Panc1 (cell line): ENCODE results near the gene EIF4E. TPM values are rescaled to one million over a fixed set of nuclear protein-coding genes. Genes with fewer than 3 reads are reported as not detected.
"Not testable (repeated sequence)": the region's sequence is repeated elsewhere in the genome, so short reads cannot be mapped to it uniquely, and the experiment has no call there.

Experiments used
- ATAC-seq: fragments of 200-7000 bp; cut with Tn5 transposase; 2 replicates; pipeline ENCODE4 v1.9.1; 2020; ENCODE audit warnings: mild to moderate bottlenecking, moderate library complexity
- BruUV-seq: library from RNA; stranded (reverse); fragments of 400-500 nt; replicated peaks from 2 replicates; lab custom pipeline; 2021; lab: Mats Ljungman, UMichigan
- CTCF ChIA-PET: fragments of 300-600 bp; sonication (Branson Sonifier 250); formaldehyde crosslinking; loops from one replicate; lab custom pipeline; 2022; ENCODE audit warnings: antibody characterized with exemption; lab: Charles Lee
- POLR2A ChIA-PET: fragments of 300-600 bp; sonication (Branson Sonifier 250); formaldehyde crosslinking; loops from one replicate; lab custom pipeline; 2022; ENCODE audit warnings: antibody characterized with exemption; lab: Charles Lee
- DNase-seq: peaks from one replicate; pipeline ENCODE4 v3.0.0-alpha.2; 2010; ENCODE audit warnings: low read depth, low spot score
- H3K27ac ChIP-seq: 2 replicates; pipeline ENCODE4 v1.5.1; 2011; ENCODE audit warnings: mild to moderate bottlenecking, low read length, inconsistent platforms
- H3K27me3 ChIP-seq: fragments of 200-500 bp; sonication (Bioruptor generic); 2 replicates; pipeline ENCODE4 v1.6.0; 2014; ENCODE audit warnings: low read length, inconsistent platforms; ENCODE audit not compliant: control insufficient read depth, insufficient read depth
- H3K36me3 ChIP-seq: fragments of 200-500 bp; sonication (Bioruptor generic); 2 replicates; pipeline ENCODE4 v1.5.1; 2014; ENCODE audit warnings: inconsistent platforms, mild to moderate bottlenecking, low read length, moderate library complexity; ENCODE audit not compliant: control insufficient read depth, insufficient read depth
- H3K4me1 ChIP-seq: 2 replicates; pipeline ENCODE4 v1.5.1; 2011; ENCODE audit warnings: inconsistent platforms, mild to moderate bottlenecking, low read length, moderate library complexity; ENCODE audit not compliant: control insufficient read depth, insufficient read depth
- H3K4me3 ChIP-seq, 2 experiments: 2 replicates each; pipeline ENCODE4 v1.5.1; 2011 to 2012; ENCODE audit warnings: low read depth in 2 of 2, low read length in 2 of 2, mild to moderate bottlenecking in 2 of 2, inconsistent platforms in 1 of 2, moderate library complexity in 1 of 2
- H3K9me3 ChIP-seq: fragments of 200-500 bp; sonication (Bioruptor generic); 2 replicates; pipeline ENCODE4 v1.5.1; 2014; ENCODE audit warnings: low read depth, mild to moderate bottlenecking, inconsistent platforms, low read length, moderate library complexity; ENCODE audit not compliant: control insufficient read depth, insufficient read depth
- CTCF ChIP-seq: fragments of 450-650 bp; IDR thresholded peaks from 2 replicates; pipeline ENCODE4 v1.5.1; 2017; ENCODE audit warnings: mild to moderate bottlenecking
- POLR2AphosphoS5 ChIP-seq: IDR thresholded peaks from 2 replicates; pipeline ENCODE4 v1.6.1; 2012; ENCODE audit warnings: mild to moderate bottlenecking, low read depth, low read length, moderate library complexity
- REST ChIP-seq, 2 experiments: IDR thresholded peaks; 2 replicates each; pipeline ENCODE4 v1.6.1; 2011 to 2012; ENCODE audit warnings: low read depth in 2 of 2, control low read depth in 1 of 2, low read length in 1 of 2, mild to moderate bottlenecking in 1 of 2, moderate library complexity in 1 of 2; ENCODE audit not compliant: insufficient read depth in 1 of 2
- SIN3A ChIP-seq: IDR thresholded peaks from 2 replicates; pipeline ENCODE4 v1.6.1; 2012; ENCODE audit warnings: low read depth, mild to moderate bottlenecking, low read length, moderate library complexity, borderline replicate concordance; ENCODE audit not compliant: insufficient read depth
- TCF7L2 ChIP-seq: IDR thresholded peaks from 2 replicates; pipeline ENCODE4 v1.6.1; 2011; ENCODE audit warnings: mild to moderate bottlenecking, low read depth, low read length, inconsistent platforms
- in situ Hi-C: cut with HindIII; loops from 2 replicates; pipeline ENCODE4 v1.10.0; 2016; ENCODE audit warnings: low sequenced_read_pairs, low pct_unique_long_range_greater_than_20kb
- intact Hi-C: fragments of 100-400 bp; cut with micrococcal nuclease; formaldehyde crosslinking; loops from one replicate; pipeline ENCODE4 v1.10.0; 2022; ENCODE audit not compliant: unreplicated experiment
- total RNA-seq: library from RNA; stranded (reverse); gene quantifications from one replicate; pipeline ENCODE4 v1.2.1, GENCODE V29; 2021; ENCODE audit not compliant: unreplicated experiment

Gene EIF4E
- total RNA-seq, 1 experiment from 2014 or later = 89.7 TPM

- no peaks in the 10 kb centered on the region for H3K27me3 ChIP-seq
- DNase-seq (no peak), ATAC-seq (no peak)
- H3K9me3 ChIP-seq = no peaks in the 10 kb centered on the region
- ChIA-PET POLR2A (no interaction called here), CTCF (no interaction called here)
- TF ChIP-seq REST (IDR thresholded peaks at IDR 0.05; ENCODE audit: insufficient read depth in 1 of 2, low read depth in 2 of 2, low read length in 1 of 2) (no peak), TCF7L2 (no peak), SIN3A (no peak), CTCF (no peak), POLR2AphosphoS5 (no peak)
- in situ Hi-C loops (no loop called here), intact Hi-C loops (no loop called here)
- no peaks in the 10 kb centered on the region for H3K4me1 ChIP-seq
- no peak overlapping the region for H3K27ac ChIP-seq
- no TSS peak for BruUV-seq
- H3K36me3 ChIP-seq = no peaks in the 10 kb centered on the region
- H3K4me3 ChIP-seq = no peak overlapping the region
Measured at GRCh38 chr4:98873059-98873458, 55.9 kb downstream of the EIF4E start.

- H3K4me3 ChIP-seq, in situ Hi-C loops, ATAC-seq, intact Hi-C loops, BruUV-seq, H3K27ac ChIP-seq, H3K9me3 ChIP-seq, H3K36me3 ChIP-seq, H3K27me3 ChIP-seq, POLR2A ChIA-PET, CTCF ChIA-PET, H3K4me1 ChIP-seq, DNase-seq: not testable (repeated sequence)
Measured at GRCh38 chr4:98872120-98872906, 56.6 kb downstream of the EIF4E start.

- Histone ChIP-seq H3K27me3 (no peaks in the 10 kb centered on the region), H3K4me3 (no peak overlapping the region), H3K4me1 (no peaks in the 10 kb centered on the region), H3K9me3 (no peaks in the 10 kb centered on the region), H3K36me3 (no peaks in the 10 kb centered on the region), H3K27ac (no peak overlapping the region)
- BruUV-seq = no TSS peak
- in situ Hi-C loops (no loop called here), intact Hi-C loops (no loop called here)
- DNase-seq = no peak
- no peak for TF ChIP-seq REST (IDR thresholded peaks at IDR 0.05; ENCODE audit: insufficient read depth in 1 of 2, low read depth in 2 of 2, low read length in 1 of 2)
- TF ChIP-seq TCF7L2 = no peak
- TF ChIP-seq SIN3A = no peak
- TF ChIP-seq CTCF = no peak
- no peak for TF ChIP-seq POLR2AphosphoS5
- ATAC-seq = no peak
- POLR2A ChIA-PET = no interaction called here
- CTCF ChIA-PET = interaction anchor here (0.6 kb wide), 1 partner anchor 253 kb away, joined by 4 read pairs; no protein-coding TSS in a partner anchor
Measured at GRCh38 chr4:98867648-98868047, 61.3 kb downstream of the EIF4E start.
